ENCODE measurements around the gene CACUL1. TPM values are rescaled to one million over a fixed set of nuclear protein-coding genes. Genes with fewer than 3 reads are reported as not detected.

Gene CACUL1
- total RNA-seq = 19.8 and 27.1 TPM in 2 replicates

GRCh38 chr10:118754556-118755423, at the start of gene CACUL1:
CACUL1 (minus strand) TSS chr10:118754970; CDS start chr10:118754762, 208 bp downstream.
- CTCF ChIA-PET = interaction anchor here (1.0 kb wide), 1 partner anchor 35 kb away, joined by 4 read pairs; no protein-coding TSS in a partner anchor
- TF ChIP-seq CTCF (IDR thresholded peaks at IDR 0.05) = no peak
- intact Hi-C loops (cut with micrococcal nuclease) = loop anchor here (1.0 to 10.0 kb wide), 12 partner anchors 12 to 1380 kb away; partner anchors contain the start of genes BAG3, EIF3A, FAM204A and MCMBP

GRCh38 chr10:118804262-118804773, 49.5 kb upstream of the CACUL1 start:
- ATAC-seq (ENCODE audit: low read depth) = no peak
- Mint-ChIP-seq H3K36me3 (ENCODE audit: low read depth) (no peaks in the 10 kb centered on the region), H3K27ac (no peak overlapping the region), H3K27me3 (peaks cover 4% of the 10 kb centered on the region), H3K4me3 (no peak overlapping the region), H3K4me1 (no peaks in the 10 kb centered on the region), H3K9me3 (no peaks in the 10 kb centered on the region)
- intact Hi-C loops (cut with micrococcal nuclease) = no loop called here
- ChIA-PET POLR2A (no interaction called here), CTCF (no interaction called here)
- DNase-seq = no peak
- TF ChIP-seq CTCF (IDR thresholded peaks at IDR 0.05) = no peak

More at GRCh38 chr10:118754556-118755423, at the start of gene CACUL1:
- peaks cover 5% of the 10 kb centered on the region for H3K36me3 Mint-ChIP-seq (ENCODE audit: low read depth)
- H3K4me1 Mint-ChIP-seq = peaks cover 38% of the 10 kb centered on the region
- DNase-seq = peak; percentile 99
- peaks cover 3% of the 10 kb centered on the region for H3K27me3 Mint-ChIP-seq
- POLR2A ChIA-PET = interaction anchor here (0.6 to 2.2 kb wide), 8 partner anchors 16 to 1127 kb away, joined by 3 to 16 read pairs (median 5); partner anchors contain the start of genes DENND10, NANOS1 and TIAL1
- H3K9me3 Mint-ChIP-seq = no peaks in the 10 kb centered on the region
- H3K27ac Mint-ChIP-seq = peak within 1 kb of the TSS; percentile 78
- ATAC-seq (ENCODE audit: low read depth) = peak; percentile 98
- H3K4me3 Mint-ChIP-seq = peak within 1 kb of the TSS; percentile 91

- Mint-ChIP-seq H3K4me1 (no peaks in the 10 kb centered on the region), H3K4me3 (no peak overlapping the region), H3K9me3 (no peaks in the 10 kb centered on the region), H3K27ac (no peak overlapping the region), H3K36me3 (ENCODE audit: low read depth) (no peaks in the 10 kb centered on the region), H3K27me3 (peaks cover 2% of the 10 kb centered on the region)
- ATAC-seq (ENCODE audit: low read depth) (no peak), DNase-seq (no peak)
- ChIA-PET CTCF (no interaction called here), POLR2A (no interaction called here)
- TF ChIP-seq CTCF (IDR thresholded peaks at IDR 0.05) = no peak
- intact Hi-C loops (cut with micrococcal nuclease) = no loop called here
Measured at GRCh38 chr10:118802126-118802793, 47.5 kb upstream of the CACUL1 start.

- POLR2A ChIA-PET = no interaction called here
- peaks cover 2% of the 10 kb centered on the region for H3K27me3 Mint-ChIP-seq
Measured at GRCh38 chr10:118800920-118801319, 46.1 kb upstream of the CACUL1 start.

More at GRCh38 chr10:118800920-118801319, 46.1 kb upstream of the CACUL1 start:
- Mint-ChIP-seq H3K36me3 (ENCODE audit: low read depth) (no peaks in the 10 kb centered on the region), H3K4me1 (no peaks in the 10 kb centered on the region), H3K27ac (no peak overlapping the region), H3K9me3 (no peaks in the 10 kb centered on the region), H3K4me3 (no peak overlapping the region)
- intact Hi-C loops (cut with micrococcal nuclease) = no loop called here
- TF ChIP-seq CTCF (IDR thresholded peaks at IDR 0.05) = no peak
- DNase-seq = no peak
- CTCF ChIA-PET = interaction anchor here (2.0 kb wide), 1 partner anchor 233 kb away, joined by 10 read pairs; no protein-coding TSS in a partner anchor
- ATAC-seq (ENCODE audit: low read depth) = no peak
